ENCODE data around the gene SLC10A7. TPM values are rescaled to one million over a fixed set of nuclear protein-coding genes. Genes with fewer than 3 reads are reported as not detected.

The SLC10A7 gene
- total RNA-seq, 1 experiment from 2014 or later: 37.1 TPM

DNA sequence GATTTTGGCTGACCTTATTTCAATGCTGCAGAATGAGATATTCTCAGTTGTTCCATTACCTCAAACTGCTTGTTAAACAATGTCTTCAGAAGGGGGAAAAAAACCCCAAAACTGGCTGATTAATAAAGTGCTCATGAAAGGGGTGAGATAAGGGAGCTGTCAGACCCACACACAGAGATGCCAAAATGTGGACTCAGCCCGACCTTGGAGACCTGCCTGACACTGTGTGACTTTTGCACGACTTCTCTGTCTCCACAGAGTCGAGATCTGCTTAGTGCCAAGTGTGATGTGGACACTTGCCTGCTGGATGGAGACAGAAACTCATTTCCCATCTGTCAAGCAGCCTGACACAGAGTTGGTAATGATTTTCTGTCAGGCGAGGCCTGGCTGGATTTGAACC, 275.9 kb downstream of the SLC10A7 start:
- Histone ChIP-seq H3K4me3 (ENCODE audit: low read depth, low read length, poor library complexity, severe bottlenecking) (no peak overlapping the region), H3K27me3 (replicated peaks; ENCODE audit: insufficient read depth, low read depth, low read length, poor library complexity) (no peaks in the 10 kb centered on the region), H3K9me3 (ENCODE audit: low read depth, low read length, poor library complexity, severe bottlenecking) (no peaks in the 10 kb centered on the region), H3K36me3 (ENCODE audit: insufficient read depth, low read length, poor library complexity, severe bottlenecking) (no peaks in the 10 kb centered on the region), H3K27ac (ENCODE audit: low read depth, low read length, poor library complexity, severe bottlenecking) (no peak overlapping the region), H3K4me1 (ENCODE audit: insufficient read depth, low read length, poor library complexity, severe bottlenecking) (peaks cover 14% of the 10 kb centered on the region)
- ChIA-PET CTCF (no interaction called here), POLR2A (ENCODE audit: low non-redundant PET) (no interaction called here)
- no peak for TF ChIP-seq EZH2 (IDR thresholded peaks at IDR 0.05; ENCODE audit: borderline replicate concordance, low read depth, low read length, poor library complexity, severe bottlenecking)
- TF ChIP-seq, protein P1, sequence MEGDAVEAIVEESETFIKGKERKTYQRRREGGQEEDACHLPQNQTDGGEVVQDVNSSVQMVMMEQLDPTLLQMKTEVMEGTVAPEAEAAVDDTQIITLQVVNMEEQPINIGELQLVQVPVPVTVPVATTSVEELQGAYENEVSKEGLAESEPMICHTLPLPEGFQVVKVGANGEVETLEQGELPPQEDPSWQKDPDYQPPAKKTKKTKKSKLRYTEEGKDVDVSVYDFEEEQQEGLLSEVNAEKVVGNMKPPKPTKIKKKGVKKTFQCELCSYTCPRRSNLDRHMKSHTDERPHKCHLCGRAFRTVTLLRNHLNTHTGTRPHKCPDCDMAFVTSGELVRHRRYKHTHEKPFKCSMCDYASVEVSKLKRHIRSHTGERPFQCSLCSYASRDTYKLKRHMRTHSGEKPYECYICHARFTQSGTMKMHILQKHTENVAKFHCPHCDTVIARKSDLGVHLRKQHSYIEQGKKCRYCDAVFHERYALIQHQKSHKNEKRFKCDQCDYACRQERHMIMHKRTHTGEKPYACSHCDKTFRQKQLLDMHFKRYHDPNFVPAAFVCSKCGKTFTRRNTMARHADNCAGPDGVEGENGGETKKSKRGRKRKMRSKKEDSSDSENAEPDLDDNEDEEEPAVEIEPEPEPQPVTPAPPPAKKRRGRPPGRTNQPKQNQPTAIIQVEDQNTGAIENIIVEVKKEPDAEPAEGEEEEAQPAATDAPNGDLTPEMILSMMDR (conservative IDR thresholded peaks at IDR 0.05; ENCODE audit: low read depth, low read length): no peak
- DNase-seq (ENCODE audit: low spot score): no peak
- intact Hi-C loops (cut with micrococcal nuclease; ENCODE audit: unreplicated experiment): no loop called here
- no TSS peak for BruUV-seq (replicated peaks)

DNA sequence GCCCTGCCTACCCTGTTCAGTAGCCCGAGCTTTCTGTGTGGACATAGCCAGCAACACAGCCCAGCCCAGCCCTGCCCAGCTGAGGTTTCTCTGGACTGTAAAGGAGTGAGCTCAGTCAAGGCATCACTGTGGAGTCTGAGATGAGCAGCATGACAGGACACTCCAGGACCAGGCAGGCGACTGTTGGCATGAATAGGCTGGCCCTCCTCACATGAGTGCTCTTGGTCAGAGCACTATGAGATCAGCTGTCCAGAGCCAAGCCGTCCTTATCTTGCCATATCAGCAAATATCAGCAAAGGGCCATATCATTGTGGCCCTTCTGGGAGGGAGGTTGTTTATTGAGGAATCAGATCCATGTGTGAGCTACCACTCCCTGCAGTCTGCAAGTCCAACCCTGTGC, 276.5 kb downstream of the SLC10A7 start:
- ChIA-PET POLR2A (ENCODE audit: low non-redundant PET) (no interaction called here), CTCF (interaction anchor here (0.5 kb wide), 1 partner anchor 12 kb away, joined by 7 read pairs; no protein-coding TSS in a partner anchor)
- no TSS peak for BruUV-seq (replicated peaks)
- H3K4me1 ChIP-seq (ENCODE audit: insufficient read depth, low read length, poor library complexity, severe bottlenecking): peaks cover 14% of the 10 kb centered on the region
- H3K27me3 ChIP-seq (replicated peaks; ENCODE audit: insufficient read depth, low read depth, low read length, poor library complexity): no peaks in the 10 kb centered on the region
- no peak overlapping the region for H3K27ac ChIP-seq (ENCODE audit: low read depth, low read length, poor library complexity, severe bottlenecking)
- H3K9me3 ChIP-seq (ENCODE audit: low read depth, low read length, poor library complexity, severe bottlenecking): no peaks in the 10 kb centered on the region
- H3K4me3 ChIP-seq (ENCODE audit: low read depth, low read length, poor library complexity, severe bottlenecking): no peak overlapping the region
- H3K36me3 ChIP-seq (ENCODE audit: insufficient read depth, low read length, poor library complexity, severe bottlenecking): no peaks in the 10 kb centered on the region
- DNase-seq (ENCODE audit: low spot score): no peak
- intact Hi-C loops (cut with micrococcal nuclease; ENCODE audit: unreplicated experiment): no loop called here
- TF ChIP-seq, protein P1 (conservative IDR thresholded peaks at IDR 0.05; ENCODE audit: low read depth, low read length): no peak
- no peak for TF ChIP-seq EZH2 (IDR thresholded peaks at IDR 0.05; ENCODE audit: borderline replicate concordance, low read depth, low read length, poor library complexity, severe bottlenecking)

DNA sequence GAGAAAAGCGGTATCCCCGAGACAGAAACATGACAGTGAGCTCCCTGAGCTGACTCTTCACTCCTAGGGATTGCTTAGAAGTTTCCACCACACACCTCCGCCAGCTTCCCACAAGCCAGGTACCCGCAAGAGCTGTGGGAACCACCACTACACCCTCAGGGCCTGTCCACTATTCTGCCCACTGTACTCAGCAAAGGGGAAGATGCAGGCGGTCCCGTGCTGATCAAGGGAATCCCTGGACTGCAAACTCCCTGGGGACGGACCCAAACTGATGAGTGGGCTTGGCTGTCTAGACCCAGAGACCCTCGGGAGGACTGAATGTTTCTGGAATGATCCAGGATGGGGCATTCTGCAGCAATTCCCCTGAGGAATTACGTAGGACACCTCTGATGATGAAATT, 277.2 kb downstream of the SLC10A7 start:
- Histone ChIP-seq H3K27me3 (replicated peaks; ENCODE audit: insufficient read depth, low read depth, low read length, poor library complexity) (no peaks in the 10 kb centered on the region), H3K9me3 (ENCODE audit: low read depth, low read length, poor library complexity, severe bottlenecking) (no peaks in the 10 kb centered on the region), H3K4me3 (ENCODE audit: low read depth, low read length, poor library complexity, severe bottlenecking) (no peak overlapping the region), H3K36me3 (ENCODE audit: insufficient read depth, low read length, poor library complexity, severe bottlenecking) (no peaks in the 10 kb centered on the region), H3K4me1 (ENCODE audit: insufficient read depth, low read length, poor library complexity, severe bottlenecking) (peaks cover 14% of the 10 kb centered on the region), H3K27ac (ENCODE audit: low read depth, low read length, poor library complexity, severe bottlenecking) (no peak overlapping the region)
- POLR2A ChIA-PET (ENCODE audit: low non-redundant PET): no interaction called here
- no peak for TF ChIP-seq EZH2 (IDR thresholded peaks at IDR 0.05; ENCODE audit: borderline replicate concordance, low read depth, low read length, poor library complexity, severe bottlenecking)
- TF ChIP-seq, protein P1 (conservative IDR thresholded peaks at IDR 0.05; ENCODE audit: low read depth, low read length): no peak
- CTCF ChIA-PET: interaction anchor here (0.5 kb wide), 1 partner anchor 11 kb away, joined by 7 read pairs; no protein-coding TSS in a partner anchor
- BruUV-seq (replicated peaks): no TSS peak
- intact Hi-C loops (cut with micrococcal nuclease; ENCODE audit: unreplicated experiment): no loop called here
- no peak for DNase-seq (ENCODE audit: low spot score)
